Keratinocyte (primary cell): ENCODE measurements around the gene BBS9. TPM values are rescaled to one million over a fixed set of nuclear protein-coding genes. Genes with fewer than 3 reads are reported as not detected.

ENCODE experiments used
- DNase-seq: peaks from one replicate; pipeline ENCODE4 v3.0.0-alpha.2; 2011; ENCODE audit warnings: low read depth, missing footprints, low spot score
- FAIRE-seq: peaks from 2 replicates; lab custom pipeline; 2011; peaks lifted over from hg19 to GRCh38; lab: Jason Lieb, UNC
- H2AFZ ChIP-seq: 2 replicates; pipeline ENCODE4 v1.6.0; 2012; ENCODE audit warnings: low read length, control low read depth, inconsistent platforms; ENCODE audit not compliant: control insufficient read depth
- H3K27ac ChIP-seq: 2 replicates; pipeline ENCODE4 v1.5.1; 2011; ENCODE audit warnings: low read length; ENCODE audit not compliant: control insufficient read depth, insufficient read depth
- H3K27me3 ChIP-seq: 3 replicates; pipeline ENCODE4 v1.6.0; 2011; ENCODE audit warnings: low read length; ENCODE audit not compliant: control insufficient read depth, insufficient read depth; ENCODE audit errors: extremely low read depth
- H3K36me3 ChIP-seq, 2 experiments: 2 replicates in 1 of 2; 3 replicates in 1 of 2; pipeline ENCODE4 v1.5.1; 2011; ENCODE audit warnings: low read length in 2 of 2, mild to moderate bottlenecking in 1 of 2; ENCODE audit not compliant: control insufficient read depth in 2 of 2, insufficient read depth in 2 of 2; ENCODE audit errors: extremely low read depth in 1 of 2
- H3K4me1 ChIP-seq: 3 replicates; pipeline ENCODE4 v1.5.1; 2011; ENCODE audit warnings: low read length; ENCODE audit not compliant: control insufficient read depth, insufficient read depth; ENCODE audit errors: extremely low read depth
- H3K4me2 ChIP-seq: 3 replicates; pipeline ENCODE4 v1.6.0; 2011; ENCODE audit warnings: low read depth, low read length; ENCODE audit not compliant: control insufficient read depth, insufficient read depth; ENCODE audit errors: extremely low read depth
- H3K4me3 ChIP-seq, 3 experiments: fragments of 200-600 bp in 1 of 3; sonication (generic) in 1 of 3; 2 replicates in 2 of 3; 3 replicates in 1 of 3; pipeline ENCODE4 v1.5.1; 2011 to 2016; ENCODE audit warnings: low read length in 3 of 3, mild to moderate bottlenecking in 3 of 3, control low read depth in 2 of 3, inconsistent platforms in 1 of 3, low read depth in 1 of 3, mixed read lengths in 1 of 3, mixed run types in 1 of 3, moderate library complexity in 1 of 3; ENCODE audit not compliant: control insufficient read depth in 2 of 3, insufficient read depth in 2 of 3; ENCODE audit errors: extremely low read depth in 1 of 3
- H3K79me2 ChIP-seq: 2 replicates; pipeline ENCODE4 v1.6.0; 2012; ENCODE audit warnings: low read length; ENCODE audit not compliant: control insufficient read depth, insufficient read depth
- H3K9ac ChIP-seq: 3 replicates; pipeline ENCODE4 v1.6.0; 2011; ENCODE audit warnings: low read length; ENCODE audit not compliant: control insufficient read depth, insufficient read depth; ENCODE audit errors: extremely low read depth
- H3K9me1 ChIP-seq: 3 replicates; pipeline ENCODE4 v1.6.0; 2011; ENCODE audit warnings: low read length; ENCODE audit not compliant: control insufficient read depth, insufficient read depth; ENCODE audit errors: extremely low read depth
- H3K9me3 ChIP-seq: 2 replicates; pipeline ENCODE4 v1.5.1; 2012; ENCODE audit warnings: low read depth, low read length; ENCODE audit not compliant: control insufficient read depth
- H4K20me1 ChIP-seq: 3 replicates; pipeline ENCODE4 v1.6.0; 2011; ENCODE audit warnings: low read length; ENCODE audit not compliant: control insufficient read depth, insufficient read depth; ENCODE audit errors: extremely low read depth
- CTCF ChIP-seq, 3 experiments: IDR thresholded peaks in 1 of 3; conservative IDR thresholded peaks in 1 of 3; optimal IDR thresholded peaks in 1 of 3; 2 replicates in 2 of 3; 3 replicates in 1 of 3; pipeline versions ENCODE3 to v1.5.1; 2011; ENCODE audit warnings: low read length in 3 of 3, mild to moderate bottlenecking in 3 of 3, moderate library complexity in 2 of 3, control low read depth in 1 of 3, inconsistent platforms in 1 of 3; ENCODE audit not compliant: insufficient read depth in 2 of 3; ENCODE audit errors: extremely low read depth in 1 of 3
- EZH2 ChIP-seq: IDR thresholded peaks from one replicate; pipeline ENCODE4 v1.6.1; 2012; ENCODE audit warnings: inconsistent platforms, mild to moderate bottlenecking, low read length, moderate library complexity
- dilution Hi-C: fragments of 300-500 bp; cut with MboI; formaldehyde crosslinking; loops from one replicate; pipeline ENCODE4 v1.7.0; 2020; ENCODE audit warnings: low sequenced_read_pairs; ENCODE audit not compliant: extremely low pct_ligation_motif_present
- polyA plus RNA-seq, 5 experiments: library from polyadenylated mRNA; depleted of rRNA in 3 of 5; stranded (reverse) in 3 of 5; stranded (forward) in 1 of 5; unstranded in 1 of 5; fragments of >200 nt; gene quantifications; 1 replicate in 1 of 5; 2 replicates in 3 of 5; 3 replicates in 1 of 5; pipeline versions ENCODE4 v1.2.1 to v1.2.3, GENCODE V29; 2011 to 2012; ENCODE audit warnings: missing spikeins in 2 of 5, low read depth in 1 of 5, low replicate concordance in 1 of 5

Gene BBS9
- polyA plus RNA-seq, 1 donor (not counting 4 experiments of a cell fraction or from before 2014, with no cell fraction given) = 7.6 TPM

- H3K36me3 ChIP-seq = no peaks in the 10 kb centered on the region
- H3K79me2 ChIP-seq = no peaks in the 10 kb centered on the region
- H2AFZ ChIP-seq = no peak overlapping the region
- dilution Hi-C loops = no loop called here
- H3K4me1 ChIP-seq = peaks cover 3% of the 10 kb centered on the region
- H3K27me3 ChIP-seq = no peaks in the 10 kb centered on the region
- no peak overlapping the region for H3K4me2 ChIP-seq
- H3K9me1 ChIP-seq = no peaks in the 10 kb centered on the region
- no peaks in the 10 kb centered on the region for H3K9me3 ChIP-seq
- no peak overlapping the region for H3K4me3 ChIP-seq
- no peak overlapping the region for H3K27ac ChIP-seq
- TF ChIP-seq CTCF (optimal IDR thresholded peaks at IDR 0.05 in 1 of 3, IDR thresholded peaks at IDR 0.05 in 1 of 3, conservative IDR thresholded peaks at IDR 0.05 in 1 of 3; ENCODE audit: extremely low read depth in 1 of 3, insufficient read depth in 2 of 3, low read length in 3 of 3) (no peak), EZH2 (no peak)
- no peak for FAIRE-seq
- no peaks in the 10 kb centered on the region for H4K20me1 ChIP-seq
- no peak for DNase-seq
- no peak overlapping the region for H3K9ac ChIP-seq
These were observed 467.3 kb downstream of the BBS9 start for GRCh38 chr7:33596686-33597085.

GRCh38 chr7:33597181-33597580, 467.8 kb downstream of the BBS9 start:
- dilution Hi-C loops = no loop called here
- Histone ChIP-seq H3K9me1 (no peaks in the 10 kb centered on the region), H3K27ac (no peak overlapping the region), H3K4me2 (no peak overlapping the region), H4K20me1 (no peaks in the 10 kb centered on the region), H2AFZ (no peak overlapping the region), H3K9ac (no peak overlapping the region), H3K27me3 (no peaks in the 10 kb centered on the region), H3K4me3 (no peak overlapping the region), H3K36me3 (no peaks in the 10 kb centered on the region), H3K4me1 (peaks cover 3% of the 10 kb centered on the region), H3K79me2 (no peaks in the 10 kb centered on the region), H3K9me3 (no peaks in the 10 kb centered on the region)
- no peak for DNase-seq
- no peak for FAIRE-seq
- TF ChIP-seq CTCF (optimal IDR thresholded peaks at IDR 0.05 in 1 of 3, IDR thresholded peaks at IDR 0.05 in 1 of 3, conservative IDR thresholded peaks at IDR 0.05 in 1 of 3; ENCODE audit: extremely low read depth in 1 of 3, insufficient read depth in 2 of 3, low read length in 3 of 3) (no peak), EZH2 (no peak)
